Fibroblast of skin of right biceps (primary cell): Measurements from ENCODE around the gene FBN1.

Experiments used
- DNase-seq: peaks from one replicate; pipeline ENCODE4 v3.0.0-alpha.2; 2013

FBN1 gene

GRCh38 chr15:48501208-48501607 lies 144.3 kb downstream of the FBN1 start:
- no peak for DNase-seq

GRCh38 chr15:48500595-48500994 lies 144.9 kb downstream of the FBN1 start:
- DNase-seq: peak; percentile 45

GRCh38 chr15:48499978-48500377 lies 145.5 kb downstream of the FBN1 start:
- no peak for DNase-seq

GRCh38 chr15:48498828-48499227 lies 146.7 kb downstream of the FBN1 start:
- no peak for DNase-seq

- DNase-seq: peak; percentile 79
Measured at GRCh38 chr15:48494631-48495030, 150.9 kb downstream of the FBN1 start.

GRCh38 chr15:48493763-48494225 lies 151.7 kb downstream of the FBN1 start:
- DNase-seq: no peak

GRCh38 chr15:48493084-48493762 lies 152.3 kb downstream of the FBN1 start:
- DNase-seq: peak; percentile 96

GRCh38 chr15:48486228-48486627 lies 159.3 kb downstream of the FBN1 start:
- DNase-seq: no peak

- DNase-seq: peak; percentile 56
Measured at GRCh38 chr15:48481802-48482201, 163.7 kb downstream of the FBN1 start.

- DNase-seq: no peak
Measured at GRCh38 chr15:48479751-48480150, 165.8 kb downstream of the FBN1 start.

- DNase-seq: no peak
Measured at GRCh38 chr15:48478581-48478980, 166.9 kb downstream of the FBN1 start.

GRCh38 chr15:48477795-48478360 lies 167.6 kb downstream of the FBN1 start:
- DNase-seq: no peak

GRCh38 chr15:48475600-48476395 lies 169.7 kb downstream of the FBN1 start:
- no peak for DNase-seq

GRCh38 chr15:48473667-48474066 lies 171.8 kb downstream of the FBN1 start:
- no peak for DNase-seq

GRCh38 chr15:48472756-48473155 lies 172.8 kb downstream of the FBN1 start:
- peak; percentile 50 for DNase-seq

GRCh38 chr15:48471073-48471472 lies 174.4 kb downstream of the FBN1 start:
- DNase-seq: no peak

- no peak for DNase-seq
Measured at GRCh38 chr15:48470096-48470495, 175.4 kb downstream of the FBN1 start.

GRCh38 chr15:48469681-48470080 lies 175.8 kb downstream of the FBN1 start:
- no peak for DNase-seq

- DNase-seq: peak; percentile 41
Measured at GRCh38 chr15:48469271-48469670, 176.2 kb downstream of the FBN1 start.

GRCh38 chr15:48467801-48468200 lies 177.7 kb downstream of the FBN1 start:
- no peak for DNase-seq

GRCh38 chr15:48466820-48467219 lies 178.7 kb downstream of the FBN1 start:
- no peak for DNase-seq

- no peak for DNase-seq
Measured at GRCh38 chr15:48466079-48466478, 179.4 kb downstream of the FBN1 start.

- DNase-seq: no peak
Measured at GRCh38 chr15:48465410-48465809, 180.1 kb downstream of the FBN1 start.

- no peak for DNase-seq
Measured at GRCh38 chr15:48463366-48463880, 182.1 kb downstream of the FBN1 start.
